ENCODE measurements around the gene HIVEP2. TPM values are rescaled to one million over a fixed set of nuclear protein-coding genes. Genes with fewer than 3 reads are reported as not detected.
A peak's percentile ranks its signal among the peaks of the same experiment; 100 is the strongest.

HIVEP2 gene
- total RNA-seq, 3 donors from 2014 or later (not counting 1 experiment from before 2014, with no cell fraction given) = 14.6 to 21.6 (median 18.7) TPM

GRCh38 chr6:142872376-142872775 lies 72.6 kb downstream of the HIVEP2 start:
- Histone ChIP-seq H3K4me1 (ENCODE audit: control insufficient read depth, insufficient read depth, low read length) (peaks cover 7% of the 10 kb centered on the region), H3K4me3 (ENCODE audit: low read length) (no peak overlapping the region), H3K36me3 (ENCODE audit: control insufficient read depth, insufficient read depth, low read length) (no peaks in the 10 kb centered on the region), H3K27me3 (ENCODE audit: control insufficient read depth, insufficient read depth, low read length) (no peaks in the 10 kb centered on the region), H3K9me3 (ENCODE audit: control insufficient read depth, insufficient read depth, low read length) (no peaks in the 10 kb centered on the region), H3K27ac (ENCODE audit: low read length) (no peak overlapping the region)
- Mint-ChIP-seq H3K4me3 (no peak overlapping the region), H3K9me3 (no peaks in the 10 kb centered on the region), H3K4me1 (peaks cover 50 to 53% of the 10 kb centered on the region in 2 donors), H3K27ac (peak overlapping the region; percentile 74 to 83), H3K27me3 (ENCODE audit: low read depth in 2 of 2) (no peaks in the 10 kb centered on the region), H3K36me3 (no peaks in the 10 kb centered on the region)
- WGBS (ENCODE audit: insufficient coverage) = 97% methylated on average over 3 of the region's 3 CpGs
- no peak for TF ChIP-seq CTCF (IDR thresholded peaks at IDR 0.05)
- intact Hi-C loops (cut with micrococcal nuclease) = loop anchor here (2.0 to 5.0 kb wide), 2 partner anchors 16 to 40 kb away; no protein-coding TSS in a partner anchor
- no peak for ATAC-seq
- DNase-seq = no peak

- Mint-ChIP-seq H3K27me3 (ENCODE audit: low read depth in 2 of 2) (no peaks in the 10 kb centered on the region), H3K36me3 (no peaks in the 10 kb centered on the region), H3K9me3 (no peaks in the 10 kb centered on the region), H3K4me3 (peak overlapping the region; percentile 35), H3K27ac (peak overlapping the region; percentile 74 to 83), H3K4me1 (peaks cover 55 to 57% of the 10 kb centered on the region in 2 donors)
- Histone ChIP-seq H3K27ac (ENCODE audit: low read length) (peak overlapping the region; percentile 28), H3K36me3 (ENCODE audit: control insufficient read depth, insufficient read depth, low read length) (no peaks in the 10 kb centered on the region), H3K9me3 (ENCODE audit: control insufficient read depth, insufficient read depth, low read length) (no peaks in the 10 kb centered on the region), H3K4me1 (ENCODE audit: control insufficient read depth, insufficient read depth, low read length) (peaks cover 7% of the 10 kb centered on the region), H3K4me3 (ENCODE audit: low read length) (no peak overlapping the region), H3K27me3 (ENCODE audit: control insufficient read depth, insufficient read depth, low read length) (no peaks in the 10 kb centered on the region)
- DNase-seq = peak; percentile 34 to 87
- peak; percentile 74 to 93 (median 84) for ATAC-seq
- TF ChIP-seq CTCF (IDR thresholded peaks at IDR 0.05) = no peak
- 25% methylated on average over 4 of the region's 4 CpGs for WGBS (ENCODE audit: insufficient coverage)
- intact Hi-C loops (cut with micrococcal nuclease) = loop anchor here (2.0 to 5.0 kb wide), 2 partner anchors 15 to 40 kb away; no protein-coding TSS in a partner anchor
These were observed 73.1 kb downstream of the HIVEP2 start for GRCh38 chr6:142871910-142872331.

GRCh38 chr6:142870787-142871415 lies 74.1 kb downstream of the HIVEP2 start:
- H3K36me3 ChIP-seq (ENCODE audit: control insufficient read depth, insufficient read depth, low read length) = no peaks in the 10 kb centered on the region
- no peaks in the 10 kb centered on the region for H3K27me3 ChIP-seq (ENCODE audit: control insufficient read depth, insufficient read depth, low read length)
- no peak overlapping the region for H3K4me3 ChIP-seq (ENCODE audit: low read length)
- no peak overlapping the region for H3K27ac ChIP-seq (ENCODE audit: low read length)
- no peak for DNase-seq
- Mint-ChIP-seq H3K9me3 (no peaks in the 10 kb centered on the region), H3K27ac (peak overlapping the region in 1 of 2 donors; percentile 27), H3K27me3 (ENCODE audit: low read depth in 2 of 2) (no peaks in the 10 kb centered on the region), H3K4me1 (peaks cover 58 to 64% of the 10 kb centered on the region in 2 donors), H3K4me3 (no peak overlapping the region), H3K36me3 (no peaks in the 10 kb centered on the region)
- no peak for ATAC-seq
- WGBS (ENCODE audit: insufficient coverage) = 67% methylated on average over 3 of the region's 4 CpGs
- no peak for TF ChIP-seq CTCF (IDR thresholded peaks at IDR 0.05)
- intact Hi-C loops (cut with micrococcal nuclease) = loop anchor here (5.0 kb wide), 1 partner anchor 41 kb away; no protein-coding TSS in a partner anchor
- no peaks in the 10 kb centered on the region for H3K9me3 ChIP-seq (ENCODE audit: control insufficient read depth, insufficient read depth, low read length)
- H3K4me1 ChIP-seq (ENCODE audit: control insufficient read depth, insufficient read depth, low read length) = peaks cover 7% of the 10 kb centered on the region

All from natural killer cell (primary cell).